ENCODE results near the gene FAT2. TPM values are rescaled to one million over a fixed set of nuclear protein-coding genes. Genes with fewer than 3 reads are reported as not detected.

Gene FAT2
- total and polyA plus RNA-seq, 2 donors (not counting 1 experiment from before 2014, with no cell fraction given), result not detected

DNA sequence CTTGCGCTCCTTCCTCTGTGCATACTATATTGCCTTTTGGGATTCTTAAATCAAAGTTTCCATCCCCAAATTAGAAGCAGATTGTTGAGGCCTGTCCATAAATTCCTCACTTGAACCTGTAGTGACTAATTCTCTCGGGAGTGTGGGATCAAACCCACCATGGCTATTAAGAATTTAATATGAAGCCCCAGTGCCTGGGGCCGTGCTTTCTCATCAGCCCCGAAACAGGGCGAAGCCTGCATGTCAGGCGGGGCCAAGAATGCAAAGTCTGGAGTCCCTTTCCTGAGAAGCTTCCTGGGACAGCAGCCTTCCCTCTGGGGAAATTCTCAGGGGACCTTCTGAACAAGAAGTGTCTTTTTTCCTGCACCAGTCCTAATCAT lies 29.3 kb upstream of the FAT2 start:
- ChIA-PET POLR2A (no interaction called here), CTCF (no interaction called here)
- Histone ChIP-seq H3K4me2 (replicated peaks; ENCODE audit: low read depth, low read length, poor library complexity, severe bottlenecking) (no peak overlapping the region), H3K4me1 (ENCODE audit: control insufficient read depth in 2 of 2, insufficient read depth in 2 of 2, low read length in 2 of 2) (no peaks in the 10 kb centered on the region), H3K36me3 (replicated peaks in 1 of 2; ENCODE audit: control extremely low read depth in 1 of 2, control insufficient read depth in 1 of 2, extremely low read depth in 1 of 2, insufficient read depth in 2 of 2, low read length in 1 of 2) (no peaks in the 10 kb centered on the region), H3K27me3 (replicated peaks in 1 of 4; ENCODE audit: control extremely low read depth in 1 of 4, control insufficient read depth in 3 of 4, insufficient read depth in 4 of 4, low read length in 3 of 4) (peaks cover 0 to 21% (median 3%) of the 10 kb centered on the region in 4 experiments), H3K79me2 (ENCODE audit: control insufficient read depth, insufficient read depth, low read length) (no peaks in the 10 kb centered on the region), H4K20me1 (ENCODE audit: control insufficient read depth, insufficient read depth, low read length, poor library complexity, severe bottlenecking) (no peaks in the 10 kb centered on the region), H3K4me3 (ENCODE audit: control extremely low read depth in 1 of 5, extremely low read depth in 1 of 5, insufficient read depth in 1 of 5, low read depth in 2 of 5, low read length in 4 of 5) (no peak overlapping the region), H2AFZ (ENCODE audit: insufficient read depth, low read depth, low read length, poor library complexity, severe bottlenecking) (no peak overlapping the region), H3K27ac (ENCODE audit: low read length in 2 of 2) (no peak overlapping the region), H3K9me3 (ENCODE audit: control extremely low read depth in 1 of 3, control insufficient read depth in 2 of 3, insufficient read depth in 1 of 3, low read length in 2 of 3) (no peaks in the 10 kb centered on the region), H3K9ac (ENCODE audit: low read length) (no peak overlapping the region)
- intact Hi-C loops (cut with micrococcal nuclease), result no loop called here
- no peaks in the 10 kb centered on the region for H3K9me3 Mint-ChIP-seq (ENCODE audit: insufficient read depth)
- TF ChIP-seq, protein P1, sequence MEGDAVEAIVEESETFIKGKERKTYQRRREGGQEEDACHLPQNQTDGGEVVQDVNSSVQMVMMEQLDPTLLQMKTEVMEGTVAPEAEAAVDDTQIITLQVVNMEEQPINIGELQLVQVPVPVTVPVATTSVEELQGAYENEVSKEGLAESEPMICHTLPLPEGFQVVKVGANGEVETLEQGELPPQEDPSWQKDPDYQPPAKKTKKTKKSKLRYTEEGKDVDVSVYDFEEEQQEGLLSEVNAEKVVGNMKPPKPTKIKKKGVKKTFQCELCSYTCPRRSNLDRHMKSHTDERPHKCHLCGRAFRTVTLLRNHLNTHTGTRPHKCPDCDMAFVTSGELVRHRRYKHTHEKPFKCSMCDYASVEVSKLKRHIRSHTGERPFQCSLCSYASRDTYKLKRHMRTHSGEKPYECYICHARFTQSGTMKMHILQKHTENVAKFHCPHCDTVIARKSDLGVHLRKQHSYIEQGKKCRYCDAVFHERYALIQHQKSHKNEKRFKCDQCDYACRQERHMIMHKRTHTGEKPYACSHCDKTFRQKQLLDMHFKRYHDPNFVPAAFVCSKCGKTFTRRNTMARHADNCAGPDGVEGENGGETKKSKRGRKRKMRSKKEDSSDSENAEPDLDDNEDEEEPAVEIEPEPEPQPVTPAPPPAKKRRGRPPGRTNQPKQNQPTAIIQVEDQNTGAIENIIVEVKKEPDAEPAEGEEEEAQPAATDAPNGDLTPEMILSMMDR (IDR thresholded peaks at IDR 0.05), result no peak
- no peak for TF ChIP-seq EZH2 (IDR thresholded peaks at IDR 0.05; ENCODE audit: borderline replicate concordance, insufficient read depth, low read depth, low read length, poor library complexity, severe bottlenecking)
- DNase-seq, result no peak
- no peak overlapping the region for H3K27ac Mint-ChIP-seq
- H3K4me3 Mint-ChIP-seq, result no peak overlapping the region
- H3K27me3 Mint-ChIP-seq, result peaks cover 47% of the 10 kb centered on the region
- H3K4me1 Mint-ChIP-seq, result no peaks in the 10 kb centered on the region
- WGBS (ENCODE audit: insufficient coverage), result 92% methylated on average over 5 of the region's 6 CpGs
- no peak for ATAC-seq (ENCODE audit: low read depth)

DNA sequence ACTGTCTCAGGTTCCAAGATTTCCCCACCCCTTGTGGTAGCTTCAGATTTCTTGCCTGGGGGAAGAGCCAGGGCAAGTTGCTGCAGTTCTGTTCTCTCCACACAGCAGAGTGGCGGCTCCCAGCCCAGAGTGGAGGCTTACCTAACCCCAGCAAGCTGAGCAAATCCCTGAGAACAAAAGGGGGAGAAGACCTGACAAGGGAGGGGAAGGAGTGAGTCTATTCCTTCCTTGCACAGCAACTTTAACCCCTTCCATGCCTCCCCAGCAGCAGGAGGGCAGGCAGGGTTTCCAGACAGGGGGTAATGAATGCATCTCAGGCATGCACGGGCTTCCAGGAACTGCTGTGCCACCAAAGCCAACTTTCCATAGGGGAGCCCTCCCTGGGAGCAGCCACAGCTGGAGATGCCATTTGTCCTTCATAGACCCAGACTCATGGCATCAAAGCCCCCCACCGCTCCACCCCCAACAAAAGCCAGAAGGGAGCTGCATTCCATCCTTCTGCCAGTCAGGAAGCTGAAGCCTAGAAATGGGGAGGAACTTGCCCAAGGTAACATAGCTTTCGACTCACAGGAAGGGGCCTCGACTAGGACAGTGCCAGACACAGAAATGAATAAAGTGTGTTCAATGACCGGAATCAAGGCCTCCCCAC lies 28.8 kb upstream of the FAT2 start:
- H3K4me3 Mint-ChIP-seq, result no peak overlapping the region
- POLR2A ChIA-PET, result no interaction called here
- H3K9ac ChIP-seq (ENCODE audit: low read length), result no peak overlapping the region
- no peaks in the 10 kb centered on the region for H3K4me1 Mint-ChIP-seq
- H3K4me1 ChIP-seq (ENCODE audit: control insufficient read depth in 2 of 2, insufficient read depth in 2 of 2, low read length in 2 of 2), result no peaks in the 10 kb centered on the region
- CTCF ChIA-PET, result no interaction called here
- WGBS (ENCODE audit: insufficient coverage), result 88% methylated on average over 2 of the region's 6 CpGs
- no peak overlapping the region for H3K27ac Mint-ChIP-seq
- H3K27me3 ChIP-seq (replicated peaks in 1 of 4; ENCODE audit: control extremely low read depth in 1 of 4, control insufficient read depth in 3 of 4, insufficient read depth in 4 of 4, low read length in 3 of 4), result peaks cover 0 to 21% (median 3%) of the 10 kb centered on the region in 4 experiments
- intact Hi-C loops (cut with micrococcal nuclease), result no loop called here
- peaks cover 47% of the 10 kb centered on the region for H3K27me3 Mint-ChIP-seq
- no peak for ATAC-seq (ENCODE audit: low read depth)
- no peaks in the 10 kb centered on the region for H3K36me3 ChIP-seq (replicated peaks in 1 of 2; ENCODE audit: control extremely low read depth in 1 of 2, control insufficient read depth in 1 of 2, extremely low read depth in 1 of 2, insufficient read depth in 2 of 2, low read length in 1 of 2)
- no peaks in the 10 kb centered on the region for H3K79me2 ChIP-seq (ENCODE audit: control insufficient read depth, insufficient read depth, low read length)
- no peak overlapping the region for H3K4me3 ChIP-seq (ENCODE audit: control extremely low read depth in 1 of 5, extremely low read depth in 1 of 5, insufficient read depth in 1 of 5, low read depth in 2 of 5, low read length in 4 of 5)
- no peak overlapping the region for H2AFZ ChIP-seq (ENCODE audit: insufficient read depth, low read depth, low read length, poor library complexity, severe bottlenecking)
- no peak for DNase-seq
- no peak overlapping the region for H3K27ac ChIP-seq (ENCODE audit: low read length in 2 of 2)
- TF ChIP-seq, protein P1 (IDR thresholded peaks at IDR 0.05), result no peak
- TF ChIP-seq EZH2 (IDR thresholded peaks at IDR 0.05; ENCODE audit: borderline replicate concordance, insufficient read depth, low read depth, low read length, poor library complexity, severe bottlenecking), result no peak
- no peak overlapping the region for H3K4me2 ChIP-seq (replicated peaks; ENCODE audit: low read depth, low read length, poor library complexity, severe bottlenecking)
- H4K20me1 ChIP-seq (ENCODE audit: control insufficient read depth, insufficient read depth, low read length, poor library complexity, severe bottlenecking), result no peaks in the 10 kb centered on the region
- H3K9me3 ChIP-seq (ENCODE audit: control extremely low read depth in 1 of 3, control insufficient read depth in 2 of 3, insufficient read depth in 1 of 3, low read length in 2 of 3), result no peaks in the 10 kb centered on the region
- H3K9me3 Mint-ChIP-seq (ENCODE audit: insufficient read depth), result no peaks in the 10 kb centered on the region
